ENCODE measurements around the gene EMP3. TPM values are rescaled to one million over a fixed set of nuclear protein-coding genes. Genes with fewer than 3 reads are reported as not detected.

Gene EMP3
- total and polyA plus RNA-seq, 2 of the 13 experiments (the other 11 are each of a cell fraction or from before 2014, with no cell fraction given) = 2.2 to 7.8 TPM

DNA sequence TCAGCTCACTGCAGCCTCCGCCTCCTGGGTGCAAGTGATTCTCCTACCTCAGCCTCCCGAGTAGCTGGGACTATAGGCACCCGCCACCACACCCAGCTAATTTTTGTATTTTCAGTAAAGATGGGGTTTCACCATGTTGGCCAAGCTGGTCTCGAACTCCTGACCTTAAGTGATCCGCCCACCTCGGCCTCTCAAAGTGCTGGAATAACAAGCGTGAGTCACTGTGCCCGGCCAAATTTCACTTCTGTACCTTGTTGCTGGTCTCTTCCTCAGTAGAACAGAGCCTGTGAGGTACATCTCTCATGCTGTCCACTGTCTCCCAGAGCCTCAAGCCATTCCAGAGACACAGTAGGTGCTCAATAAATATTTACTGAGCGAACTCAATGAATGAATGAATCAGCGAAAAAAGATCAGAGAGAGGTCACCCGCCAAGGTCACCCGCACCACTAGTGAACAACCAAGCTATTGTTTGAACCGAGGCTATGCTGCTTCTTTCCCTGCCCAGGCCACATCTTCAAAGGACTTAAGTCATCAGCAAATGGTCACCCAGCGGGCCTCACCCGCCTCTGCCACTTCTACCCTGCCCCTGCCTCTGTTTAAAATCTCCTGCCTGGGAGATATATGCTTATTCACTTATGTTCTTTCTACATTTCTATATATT, 29.1 kb downstream of the EMP3 start (continued):
- TF ChIP-seq, protein P1, sequence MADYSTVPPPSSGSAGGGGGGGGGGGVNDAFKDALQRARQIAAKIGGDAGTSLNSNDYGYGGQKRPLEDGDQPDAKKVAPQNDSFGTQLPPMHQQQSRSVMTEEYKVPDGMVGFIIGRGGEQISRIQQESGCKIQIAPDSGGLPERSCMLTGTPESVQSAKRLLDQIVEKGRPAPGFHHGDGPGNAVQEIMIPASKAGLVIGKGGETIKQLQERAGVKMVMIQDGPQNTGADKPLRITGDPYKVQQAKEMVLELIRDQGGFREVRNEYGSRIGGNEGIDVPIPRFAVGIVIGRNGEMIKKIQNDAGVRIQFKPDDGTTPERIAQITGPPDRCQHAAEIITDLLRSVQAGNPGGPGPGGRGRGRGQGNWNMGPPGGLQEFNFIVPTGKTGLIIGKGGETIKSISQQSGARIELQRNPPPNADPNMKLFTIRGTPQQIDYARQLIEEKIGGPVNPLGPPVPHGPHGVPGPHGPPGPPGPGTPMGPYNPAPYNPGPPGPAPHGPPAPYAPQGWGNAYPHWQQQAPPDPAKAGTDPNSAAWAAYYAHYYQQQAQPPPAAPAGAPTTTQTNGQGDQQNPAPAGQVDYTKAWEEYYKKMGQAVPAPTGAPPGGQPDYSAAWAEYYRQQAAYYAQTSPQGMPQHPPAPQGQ (CRISPR knock-in tag; IDR thresholded peaks at IDR 0.05; ENCODE audit: borderline replicate concordance) = peak; percentile 63; the same call in 1 of the 2 replicates
- TF ChIP-seq TOPORS (CRISPR knock-in tag; IDR thresholded peaks at IDR 0.05) (no peak), TAF15 (IDR thresholded peaks at IDR 0.05; ENCODE audit: low read depth, low read length, poor library complexity, severe bottlenecking) (no peak), ZNF230 (CRISPR knock-in tag; IDR thresholded peaks at IDR 0.05) (peak; percentile 72; the same call in 1 of the 2 replicates), NCOA2 (CRISPR knock-in tag; IDR thresholded peaks at IDR 0.05) (peak; percentile 96), KDM4B (CRISPR knock-in tag; IDR thresholded peaks at IDR 0.05) (0 out of 2 replicates have a peak, but pooled peaks have one; percentile 25), RELA (CRISPR knock-in tag; IDR thresholded peaks at IDR 0.05) (no peak), TCF7L2 (IDR thresholded peaks at IDR 0.05; ENCODE audit: low read depth, low read length) (peak; percentile 94), NR2F6 (IDR thresholded peaks at IDR 0.05) (peak; percentile 100), NR2F6 (CRISPR knock-in tag; IDR thresholded peaks at IDR 0.05) (peak; percentile 100), HMG20B (CRISPR knock-in tag; conservative IDR thresholded peaks at IDR 0.05) (peak; percentile 72), CEBPG (CRISPR knock-in tag; IDR thresholded peaks at IDR 0.05) (peak; percentile 43), MAFG (CRISPR knock-in tag; IDR thresholded peaks at IDR 0.05) (peak; percentile 91), NR2C2 (CRISPR knock-in tag; IDR thresholded peaks at IDR 0.05; ENCODE audit: borderline replicate concordance) (0 out of 2 replicates have a peak, but pooled peaks have one; percentile 43), CREM (IDR thresholded peaks at IDR 0.05) (peak; percentile 88), CREM (CRISPR knock-in tag; IDR thresholded peaks at IDR 0.05) (no peak), PLRG1 (conservative IDR thresholded peaks at IDR 0.05) (no peak), FOSL2 (CRISPR knock-in tag; IDR thresholded peaks at IDR 0.05) (peak; percentile 96), ARHGAP35 (CRISPR knock-in tag; IDR thresholded peaks at IDR 0.05; ENCODE audit: borderline replicate concordance) (no peak), NFE2L1 (CRISPR knock-in tag; IDR thresholded peaks at IDR 0.05; ENCODE audit: borderline replicate concordance) (0 out of 2 replicates have a peak, but pooled peaks have one; percentile 65), SATB2 (CRISPR knock-in tag; IDR thresholded peaks at IDR 0.05) (no peak)
- TF ChIP-seq, protein P2, sequence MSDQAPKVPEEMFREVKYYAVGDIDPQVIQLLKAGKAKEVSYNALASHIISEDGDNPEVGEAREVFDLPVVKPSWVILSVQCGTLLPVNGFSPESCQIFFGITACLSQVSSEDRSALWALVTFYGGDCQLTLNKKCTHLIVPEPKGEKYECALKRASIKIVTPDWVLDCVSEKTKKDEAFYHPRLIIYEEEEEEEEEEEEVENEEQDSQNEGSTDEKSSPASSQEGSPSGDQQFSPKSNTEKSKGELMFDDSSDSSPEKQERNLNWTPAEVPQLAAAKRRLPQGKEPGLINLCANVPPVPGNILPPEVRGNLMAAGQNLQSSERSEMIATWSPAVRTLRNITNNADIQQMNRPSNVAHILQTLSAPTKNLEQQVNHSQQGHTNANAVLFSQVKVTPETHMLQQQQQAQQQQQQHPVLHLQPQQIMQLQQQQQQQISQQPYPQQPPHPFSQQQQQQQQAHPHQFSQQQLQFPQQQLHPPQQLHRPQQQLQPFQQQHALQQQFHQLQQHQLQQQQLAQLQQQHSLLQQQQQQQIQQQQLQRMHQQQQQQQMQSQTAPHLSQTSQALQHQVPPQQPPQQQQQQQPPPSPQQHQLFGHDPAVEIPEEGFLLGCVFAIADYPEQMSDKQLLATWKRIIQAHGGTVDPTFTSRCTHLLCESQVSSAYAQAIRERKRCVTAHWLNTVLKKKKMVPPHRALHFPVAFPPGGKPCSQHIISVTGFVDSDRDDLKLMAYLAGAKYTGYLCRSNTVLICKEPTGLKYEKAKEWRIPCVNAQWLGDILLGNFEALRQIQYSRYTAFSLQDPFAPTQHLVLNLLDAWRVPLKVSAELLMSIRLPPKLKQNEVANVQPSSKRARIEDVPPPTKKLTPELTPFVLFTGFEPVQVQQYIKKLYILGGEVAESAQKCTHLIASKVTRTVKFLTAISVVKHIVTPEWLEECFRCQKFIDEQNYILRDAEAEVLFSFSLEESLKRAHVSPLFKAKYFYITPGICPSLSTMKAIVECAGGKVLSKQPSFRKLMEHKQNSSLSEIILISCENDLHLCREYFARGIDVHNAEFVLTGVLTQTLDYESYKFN (CRISPR knock-in tag; conservative IDR thresholded peaks at IDR 0.05) = peak; percentile 97
- TF ChIP-seq, protein P3, sequence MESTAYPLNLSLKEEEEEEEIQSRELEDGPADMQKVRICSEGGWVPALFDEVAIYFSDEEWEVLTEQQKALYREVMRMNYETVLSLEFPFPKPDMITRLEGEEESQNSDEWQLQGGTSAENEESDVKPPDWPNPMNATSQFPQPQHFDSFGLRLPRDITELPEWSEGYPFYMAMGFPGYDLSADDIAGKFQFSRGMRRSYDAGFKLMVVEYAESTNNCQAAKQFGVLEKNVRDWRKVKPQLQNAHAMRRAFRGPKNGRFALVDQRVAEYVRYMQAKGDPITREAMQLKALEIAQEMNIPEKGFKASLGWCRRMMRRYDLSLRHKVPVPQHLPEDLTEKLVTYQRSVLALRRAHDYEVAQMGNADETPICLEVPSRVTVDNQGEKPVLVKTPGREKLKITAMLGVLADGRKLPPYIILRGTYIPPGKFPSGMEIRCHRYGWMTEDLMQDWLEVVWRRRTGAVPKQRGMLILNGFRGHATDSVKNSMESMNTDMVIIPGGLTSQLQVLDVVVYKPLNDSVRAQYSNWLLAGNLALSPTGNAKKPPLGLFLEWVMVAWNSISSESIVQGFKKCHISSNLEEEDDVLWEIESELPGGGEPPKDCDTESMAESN (CRISPR knock-in tag; conservative IDR thresholded peaks at IDR 0.05) = 0 out of 2 replicates have a peak, but pooled peaks have one; percentile 25
- TF ChIP-seq, protein P4, sequence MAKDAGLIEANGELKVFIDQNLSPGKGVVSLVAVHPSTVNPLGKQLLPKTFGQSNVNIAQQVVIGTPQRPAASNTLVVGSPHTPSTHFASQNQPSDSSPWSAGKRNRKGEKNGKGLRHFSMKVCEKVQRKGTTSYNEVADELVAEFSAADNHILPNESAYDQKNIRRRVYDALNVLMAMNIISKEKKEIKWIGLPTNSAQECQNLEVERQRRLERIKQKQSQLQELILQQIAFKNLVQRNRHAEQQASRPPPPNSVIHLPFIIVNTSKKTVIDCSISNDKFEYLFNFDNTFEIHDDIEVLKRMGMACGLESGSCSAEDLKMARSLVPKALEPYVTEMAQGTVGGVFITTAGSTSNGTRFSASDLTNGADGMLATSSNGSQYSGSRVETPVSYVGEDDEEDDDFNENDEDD (CRISPR knock-in tag; IDR thresholded peaks at IDR 0.05; ENCODE audit: borderline replicate concordance) = peak; percentile 66; the same call in 1 of the 2 replicates
